CD14-positive monocyte (primary cell): Measurements from ENCODE around the gene SLA2. TPM values are rescaled to one million over a fixed set of nuclear protein-coding genes. Genes with fewer than 3 reads are reported as not detected.

Experiments used
- DNase-seq, 3 donors: peaks; one replicate each; pipeline ENCODE4 v3.0.0-alpha.2; 2011 to 2022
- H2AFZ ChIP-seq: 2 replicates; pipeline ENCODE4 v1.6.0; 2012; ENCODE audit warnings: mild to moderate bottlenecking, low read depth, low read length, inconsistent platforms; ENCODE audit not compliant: insufficient read depth, poor library complexity, severe bottlenecking
- H3K27ac ChIP-seq, 2 donors: 1 replicate in 1 of 2; 2 replicates in 1 of 2; pipeline ENCODE4 v1.5.1; 2012 to 2013; ENCODE audit warnings: low read length in 2 of 2, control low read depth in 1 of 2, inconsistent platforms in 1 of 2, low read depth in 1 of 2, mild to moderate bottlenecking in 1 of 2
- H3K27me3 ChIP-seq, 2 donors: one replicate each; pipeline versions ENCODE4 v1.6.0 to v1.6.1; 2011 to 2013; ENCODE audit warnings: low read length in 2 of 2; ENCODE audit not compliant: control insufficient read depth in 2 of 2, insufficient read depth in 2 of 2
- H3K36me3 ChIP-seq, 2 donors: replicated peaks in 1 of 2; 1 replicate in 1 of 2; 2 replicates in 1 of 2; pipeline versions ENCODE4 v1.5.1 to v1.6.1; 2012 to 2013; ENCODE audit warnings: low read length in 2 of 2, control low read depth in 1 of 2, inconsistent platforms in 1 of 2, mild to moderate bottlenecking in 1 of 2; ENCODE audit not compliant: insufficient read depth in 2 of 2, control insufficient read depth in 1 of 2
- H3K4me1 ChIP-seq, 2 donors: 1 replicate in 1 of 2; 2 replicates in 1 of 2; pipeline versions ENCODE4 v1.5.1 to v1.6.1; 2012 to 2013; ENCODE audit warnings: low read length in 2 of 2, control low read depth in 1 of 2, inconsistent platforms in 1 of 2, mild to moderate bottlenecking in 1 of 2, moderate library complexity in 1 of 2; ENCODE audit not compliant: insufficient read depth in 2 of 2, control insufficient read depth in 1 of 2
- H3K4me2 ChIP-seq: replicated peaks from 2 replicates; pipeline ENCODE3; 2012; ENCODE audit warnings: low read length, moderate library complexity, mild to moderate bottlenecking; ENCODE audit not compliant: poor library complexity, severe bottlenecking; ENCODE audit errors: extremely low read depth
- H3K4me3 ChIP-seq, 3 experiments: fragments of 200-600 bp in 1 of 3; sonication (generic) in 1 of 3; replicated peaks in 1 of 3; 1 replicate in 2 of 3; 2 replicates in 1 of 3; pipeline ENCODE4 v1.5.1; 2011 to 2013; ENCODE audit warnings: low read length in 3 of 3, mild to moderate bottlenecking in 3 of 3, control low read depth in 2 of 3, low read depth in 2 of 3, inconsistent platforms in 1 of 3, moderate library complexity in 1 of 3
- H3K79me2 ChIP-seq: 2 replicates; pipeline ENCODE4 v1.6.0; 2012; ENCODE audit warnings: mild to moderate bottlenecking, control low read depth, inconsistent platforms, low read length, moderate library complexity; ENCODE audit not compliant: insufficient read depth
- H3K9ac ChIP-seq: 2 replicates; pipeline ENCODE4 v1.6.0; 2017; ENCODE audit warnings: low read length, mild to moderate bottlenecking; ENCODE audit not compliant: insufficient read depth, poor library complexity, severe bottlenecking
- H3K9me3 ChIP-seq, 2 donors: replicated peaks in 1 of 2; 1 replicate in 1 of 2; 2 replicates in 1 of 2; pipeline versions ENCODE4 v1.5.1 to v1.6.1; 2012 to 2013; ENCODE audit warnings: low read length in 2 of 2, control low read depth in 1 of 2; ENCODE audit not compliant: control insufficient read depth in 1 of 2, insufficient read depth in 1 of 2
- H4K20me1 ChIP-seq: 2 replicates; pipeline ENCODE4 v1.6.0; 2012; ENCODE audit warnings: mild to moderate bottlenecking, low read length, control low read depth, moderate library complexity; ENCODE audit not compliant: insufficient read depth
- H3K27ac Mint-ChIP-seq, 7 donors: one replicate each; pipeline ENCODE4 v1.8.0; 2020; ENCODE audit warnings: mild to moderate bottlenecking in 7 of 7, mixed read lengths in 7 of 7, moderate library complexity in 6 of 7, inconsistent platforms in 2 of 7
- H3K27me3 Mint-ChIP-seq, 3 donors: one replicate each; pipeline ENCODE4 v1.8.0; 2021 to 2022; ENCODE audit warnings: low read depth in 3 of 3, mild to moderate bottlenecking in 3 of 3, mixed read lengths in 3 of 3, moderate library complexity in 3 of 3, inconsistent platforms in 1 of 3
- H3K36me3 Mint-ChIP-seq, 2 donors: one replicate each; pipeline ENCODE4 v1.8.0; 2020; ENCODE audit warnings: mixed read lengths in 2 of 2, inconsistent platforms in 1 of 2, mild to moderate bottlenecking in 1 of 2
- H3K4me1 Mint-ChIP-seq: one replicate; pipeline ENCODE4 v1.8.0; 2020; ENCODE audit warnings: mild to moderate bottlenecking, mixed read lengths
- H3K4me3 Mint-ChIP-seq, 2 donors: one replicate each; pipeline ENCODE4 v1.8.0; 2020; ENCODE audit warnings: mild to moderate bottlenecking in 2 of 2, mixed read lengths in 2 of 2, moderate library complexity in 1 of 2
- H3K9me3 Mint-ChIP-seq, 7 donors: one replicate each; pipeline ENCODE4 v1.8.0; 2020 to 2022; ENCODE audit warnings: mixed read lengths in 7 of 7, mild to moderate bottlenecking in 6 of 7, moderate library complexity in 6 of 7, inconsistent platforms in 2 of 7
- CTCF ChIP-seq: fragments of 200-600 bp; IDR thresholded peaks from one replicate; pipeline ENCODE4 v1.8.0; 2022; ENCODE audit warnings: antibody characterized with exemption, mild to moderate bottlenecking
- WGBS: methylation state at CpG from one replicate; pipeline ENCODE4 v1.1.5; 2013; ENCODE audit warnings: missing lambda C conversion rate; ENCODE audit not compliant: insufficient coverage; 5-methylcytosine and 5-hydroxymethylcytosine counted together
- intact Hi-C, 2 donors: fragments of 100-400 bp; cut with micrococcal nuclease; formaldehyde crosslinking; loops; one replicate each; pipeline versions ENCODE4 v1.15.0 to v1.15.1; 2023
- polyA plus RNA-seq, 3 donors: library from polyadenylated mRNA; depleted of rRNA in 1 of 3; unstranded in 2 of 3; stranded (reverse) in 1 of 3; fragments of 300-500 nt in 2 of 3; fragments of >200 nt in 1 of 3; fragmentation: Illumina TruSeq in 2 of 3; gene quantifications; 1 replicate in 2 of 3; 2 replicates in 1 of 3; pipeline ENCODE4 v1.2.3, GENCODE V29; 2012 to 2021

SLA2 gene
- polyA plus RNA-seq, 3 donors = 0.16 to 0.19 (median 0.17) TPM

DNA sequence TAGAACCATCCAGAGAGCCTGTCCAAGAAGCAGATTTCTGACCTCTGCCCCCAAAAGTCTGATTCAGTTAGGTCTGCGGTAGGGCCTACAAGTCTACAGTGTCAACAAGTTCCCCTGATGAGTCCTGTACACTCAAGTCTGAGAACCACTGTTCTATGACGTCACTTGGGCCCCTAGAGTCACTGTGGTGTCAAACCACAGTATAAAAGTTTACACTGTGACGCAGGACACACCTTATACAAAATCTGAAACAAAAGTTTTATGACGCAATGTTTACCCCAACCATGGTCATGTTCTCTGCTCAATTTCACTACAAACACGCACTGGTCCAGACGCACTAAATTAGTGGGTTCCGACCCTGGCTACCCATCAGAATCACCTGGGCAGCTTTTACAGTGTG lies 17.9 kb downstream of the SLA2 start:
- no peaks in the 10 kb centered on the region for H3K27me3 ChIP-seq
- intact Hi-C loops = no loop called here
- H3K36me3 ChIP-seq = no peaks in the 10 kb centered on the region
- peak overlapping the region in 1 of 7 donors; percentile 49 for H3K27ac Mint-ChIP-seq
- peaks cover 0 to 2% of the 10 kb centered on the region in 2 donors for H3K36me3 Mint-ChIP-seq
- H3K4me1 ChIP-seq = peaks cover 11 to 16% of the 10 kb centered on the region in 2 donors
- peaks cover 34% of the 10 kb centered on the region for H3K4me1 Mint-ChIP-seq
- no peak overlapping the region for H3K27ac ChIP-seq
- no peaks in the 10 kb centered on the region for H4K20me1 ChIP-seq
- 91% methylated on average over 3 of the region's 7 CpGs for WGBS
- no peak for DNase-seq
- no peak overlapping the region for H2AFZ ChIP-seq
- no peak overlapping the region for H3K4me3 ChIP-seq
- no peak overlapping the region for H3K4me2 ChIP-seq
- H3K9ac ChIP-seq = no peak overlapping the region
- no peaks in the 10 kb centered on the region for H3K9me3 Mint-ChIP-seq
- H3K27me3 Mint-ChIP-seq = peaks cover 0 to 3% (median 0%) of the 10 kb centered on the region in 3 donors
- no peak overlapping the region for H3K4me3 Mint-ChIP-seq
- no peak for TF ChIP-seq CTCF
- H3K79me2 ChIP-seq = no peaks in the 10 kb centered on the region
- H3K9me3 ChIP-seq = no peaks in the 10 kb centered on the region

DNA sequence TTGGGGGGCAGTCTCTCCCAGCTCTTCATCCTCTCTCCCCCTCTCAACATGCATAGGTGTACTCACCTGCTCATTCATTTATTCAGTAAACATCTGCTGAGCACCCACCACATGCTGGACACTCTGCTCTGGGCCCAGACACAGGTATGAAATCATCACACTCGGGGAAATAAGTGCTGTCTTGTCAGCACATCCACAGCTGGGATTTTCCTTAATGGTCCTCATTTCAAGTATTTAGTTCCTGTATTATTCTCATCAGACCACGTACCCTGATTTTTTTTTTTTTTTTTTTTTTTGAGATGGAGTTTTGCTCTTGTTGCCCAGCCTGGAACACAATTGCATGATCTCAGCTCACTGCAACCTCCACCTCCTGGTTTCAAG lies 21.1 kb downstream of the SLA2 start:
- Histone ChIP-seq H3K27me3 (no peaks in the 10 kb centered on the region), H2AFZ (no peak overlapping the region), H3K9me3 (no peaks in the 10 kb centered on the region), H4K20me1 (no peaks in the 10 kb centered on the region), H3K79me2 (no peaks in the 10 kb centered on the region), H3K4me1 (peaks cover 6 to 8% of the 10 kb centered on the region in 2 donors), H3K4me3 (no peak overlapping the region), H3K36me3 (no peaks in the 10 kb centered on the region), H3K9ac (no peak overlapping the region), H3K27ac (no peak overlapping the region), H3K4me2 (no peak overlapping the region)
- Mint-ChIP-seq H3K4me1 (peaks cover 14% of the 10 kb centered on the region), H3K27ac (no peak overlapping the region), H3K4me3 (no peak overlapping the region), H3K9me3 (no peaks in the 10 kb centered on the region), H3K36me3 (peaks cover 0 to 5% of the 10 kb centered on the region in 2 donors), H3K27me3 (peaks cover 0 to 3% (median 0%) of the 10 kb centered on the region in 3 donors)
- intact Hi-C loops = no loop called here
- TF ChIP-seq CTCF = no peak
- DNase-seq = no peak
- WGBS = 86% methylated on average over 1 of the region's 2 CpGs
